WERI-Rb-1 (cell line): Measurements from ENCODE around the gene SLC25A31.

Experiments
- DNase-seq: peaks from one replicate; pipeline ENCODE4 v3.0.0-alpha.2; 2020
- H3K27ac ChIP-seq: fragments of 250-450 bp; sonication (Bioruptor Pico); 2 replicates; pipeline ENCODE4 v1.5.1; 2020; ENCODE audit warnings: mild to moderate bottlenecking, moderate library complexity
- H3K27me3 ChIP-seq: fragments of 250-450 bp; sonication (Bioruptor Pico); 2 replicates; pipeline ENCODE4 v1.5.1; 2021; ENCODE audit warnings: mild to moderate bottlenecking, low read depth, moderate library complexity; ENCODE audit not compliant: insufficient read depth, severe bottlenecking
- H3K36me3 ChIP-seq: fragments of 250-450 bp; sonication (Bioruptor Pico); 2 replicates; pipeline ENCODE4 v1.5.1; 2020; ENCODE audit warnings: mild to moderate bottlenecking, moderate library complexity
- H3K4me3 ChIP-seq: 2 replicates; pipeline ENCODE4 v1.5.1; 2011; ENCODE audit warnings: low read depth, mild to moderate bottlenecking, control low read depth, low read length
- H3K9me3 ChIP-seq: fragments of 250-450 bp; sonication (Bioruptor Pico); 2 replicates; pipeline ENCODE4 v1.5.1; 2021; ENCODE audit warnings: mild to moderate bottlenecking, moderate library complexity; ENCODE audit not compliant: severe bottlenecking
- TF ChIP-seq, protein P1 (sequence below): IDR thresholded peaks from 2 replicates; pipeline ENCODE4 v1.5.1; 2011; ENCODE audit warnings: low read depth, mild to moderate bottlenecking, control low read depth, inconsistent platforms, low read length

Gene SLC25A31

DNA sequence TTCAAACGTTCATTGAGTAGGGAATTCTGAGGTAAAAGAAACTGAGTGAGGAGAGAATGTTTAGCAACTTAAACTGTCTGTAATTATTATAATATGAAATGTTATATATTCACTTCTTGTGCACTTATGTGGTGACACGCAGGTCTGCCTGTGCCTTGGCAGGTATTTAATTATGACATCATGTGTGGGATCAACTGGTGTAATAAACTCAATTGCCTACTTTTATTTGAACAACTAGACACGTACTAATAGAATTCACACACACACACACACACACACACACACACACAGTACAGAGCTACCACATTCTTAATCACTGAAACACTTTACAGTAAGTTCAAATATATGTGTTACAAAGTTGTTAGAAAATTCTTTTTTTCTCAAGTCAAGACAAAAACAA is 20.7 kb upstream of the SLC25A31 start:
- TF ChIP-seq, protein P1, sequence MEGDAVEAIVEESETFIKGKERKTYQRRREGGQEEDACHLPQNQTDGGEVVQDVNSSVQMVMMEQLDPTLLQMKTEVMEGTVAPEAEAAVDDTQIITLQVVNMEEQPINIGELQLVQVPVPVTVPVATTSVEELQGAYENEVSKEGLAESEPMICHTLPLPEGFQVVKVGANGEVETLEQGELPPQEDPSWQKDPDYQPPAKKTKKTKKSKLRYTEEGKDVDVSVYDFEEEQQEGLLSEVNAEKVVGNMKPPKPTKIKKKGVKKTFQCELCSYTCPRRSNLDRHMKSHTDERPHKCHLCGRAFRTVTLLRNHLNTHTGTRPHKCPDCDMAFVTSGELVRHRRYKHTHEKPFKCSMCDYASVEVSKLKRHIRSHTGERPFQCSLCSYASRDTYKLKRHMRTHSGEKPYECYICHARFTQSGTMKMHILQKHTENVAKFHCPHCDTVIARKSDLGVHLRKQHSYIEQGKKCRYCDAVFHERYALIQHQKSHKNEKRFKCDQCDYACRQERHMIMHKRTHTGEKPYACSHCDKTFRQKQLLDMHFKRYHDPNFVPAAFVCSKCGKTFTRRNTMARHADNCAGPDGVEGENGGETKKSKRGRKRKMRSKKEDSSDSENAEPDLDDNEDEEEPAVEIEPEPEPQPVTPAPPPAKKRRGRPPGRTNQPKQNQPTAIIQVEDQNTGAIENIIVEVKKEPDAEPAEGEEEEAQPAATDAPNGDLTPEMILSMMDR = no peak
- no peaks in the 10 kb centered on the region for H3K9me3 ChIP-seq
- no peaks in the 10 kb centered on the region for H3K27me3 ChIP-seq
- DNase-seq = no peak
- H3K36me3 ChIP-seq = peaks cover 5% of the 10 kb centered on the region
- H3K4me3 ChIP-seq = no peak overlapping the region
- H3K27ac ChIP-seq = no peak overlapping the region

DNA sequence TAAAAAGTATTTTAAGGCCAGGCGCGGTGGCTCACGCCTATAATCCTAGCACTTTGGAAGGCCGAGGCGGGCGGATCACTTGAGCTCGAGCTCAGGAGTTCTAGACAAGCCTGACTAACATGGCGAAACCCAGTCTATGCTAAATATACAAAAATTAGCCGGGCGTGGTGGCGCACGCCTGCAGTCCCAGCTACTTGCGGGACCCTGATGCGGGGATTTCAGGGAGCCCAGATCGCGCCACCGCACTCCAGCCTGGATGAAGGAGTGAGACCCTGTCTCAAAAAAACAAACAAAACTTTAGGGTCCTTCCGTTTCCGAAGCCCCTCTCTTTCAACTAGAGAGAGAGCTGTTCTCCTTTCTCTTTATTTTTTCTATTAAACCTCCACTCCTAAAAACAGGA is 1.2 kb downstream of the SLC25A31 start:
- DNase-seq = no peak
- no peak overlapping the region for H3K4me3 ChIP-seq
- no peaks in the 10 kb centered on the region for H3K27me3 ChIP-seq
- TF ChIP-seq, protein P1 = no peak
- H3K27ac ChIP-seq = no peak overlapping the region
- H3K36me3 ChIP-seq = no peaks in the 10 kb centered on the region
- H3K9me3 ChIP-seq = no peaks in the 10 kb centered on the region

DNA sequence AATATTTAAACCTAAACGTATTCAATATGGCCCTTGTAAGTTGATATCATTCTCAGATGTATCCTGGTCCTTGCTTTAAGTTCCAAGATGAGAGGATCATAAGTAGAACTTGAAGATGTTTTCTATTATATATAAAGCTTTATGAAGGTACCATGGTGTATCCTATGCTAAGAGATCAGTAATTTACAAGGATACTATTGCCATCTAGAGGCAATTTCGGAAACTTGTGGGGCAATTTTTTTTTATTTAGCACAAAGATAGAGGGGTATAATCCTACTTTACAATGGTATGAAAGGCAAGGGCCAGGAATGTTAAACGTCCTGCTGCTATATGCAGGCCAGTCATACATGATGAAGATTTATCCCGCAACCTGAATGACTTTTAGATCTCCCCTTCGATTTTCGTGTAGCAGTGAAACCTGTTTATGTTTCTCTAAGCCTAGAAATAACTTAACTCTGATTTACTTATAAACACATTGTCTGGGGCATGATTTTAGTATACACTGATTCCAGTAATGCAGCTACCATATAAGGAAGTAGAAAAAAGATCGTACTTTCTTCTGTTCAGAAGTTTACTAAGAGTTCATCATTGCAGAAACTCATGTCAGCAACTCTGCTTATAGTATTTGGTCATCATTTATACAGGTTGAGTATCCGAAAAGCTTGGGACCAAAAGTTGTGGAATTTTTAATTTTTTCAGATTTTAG is 2.6 kb downstream of the SLC25A31 start:
- H3K9me3 ChIP-seq = no peaks in the 10 kb centered on the region
- no peak for DNase-seq
- H3K27ac ChIP-seq = no peak overlapping the region
- TF ChIP-seq, protein P1 = no peak
- no peaks in the 10 kb centered on the region for H3K36me3 ChIP-seq
- H3K27me3 ChIP-seq = no peaks in the 10 kb centered on the region
- no peak overlapping the region for H3K4me3 ChIP-seq

DNA sequence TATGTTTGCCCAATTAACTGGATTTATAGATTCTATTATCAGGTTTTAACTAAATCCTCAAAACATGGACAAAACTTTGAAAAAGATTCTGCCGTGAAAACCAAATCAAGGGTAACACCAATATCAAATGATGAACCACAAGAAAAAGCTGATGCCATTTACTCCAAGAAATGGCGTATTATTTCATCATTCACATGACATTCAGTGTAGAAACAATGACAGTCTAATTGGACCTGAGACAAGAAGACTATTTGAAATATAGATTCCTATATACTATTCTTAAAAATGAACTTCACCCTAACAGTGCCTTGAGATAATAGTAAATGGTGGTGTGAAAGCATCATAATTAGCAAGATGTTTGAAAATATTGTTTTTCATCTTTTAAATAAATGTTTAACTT is 4.8 kb downstream of the SLC25A31 start:
- Histone ChIP-seq H3K27ac (no peak overlapping the region), H3K4me3 (no peak overlapping the region), H3K9me3 (no peaks in the 10 kb centered on the region), H3K27me3 (no peaks in the 10 kb centered on the region), H3K36me3 (no peaks in the 10 kb centered on the region)
- no peak for DNase-seq
- TF ChIP-seq, protein P1 = no peak

DNA sequence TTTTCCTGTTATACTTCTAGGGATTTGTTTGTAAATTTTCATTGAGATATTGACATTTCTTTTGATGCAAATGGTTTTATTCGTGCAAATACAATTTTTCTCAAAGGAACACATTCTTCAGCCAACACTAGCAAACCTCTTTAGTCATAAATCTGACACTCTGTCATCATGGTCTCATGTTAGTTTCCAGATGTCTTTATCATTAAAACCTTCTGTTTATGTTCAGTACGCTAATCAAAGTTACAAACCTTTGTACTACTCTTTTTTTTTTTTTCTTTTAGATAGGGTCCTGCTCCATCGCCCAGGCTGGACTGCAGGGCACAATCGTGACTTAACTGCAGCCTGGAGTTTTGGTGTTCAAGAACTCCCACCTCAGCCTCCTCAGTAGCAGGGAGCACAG is 7.1 kb downstream of the SLC25A31 start:
- H3K36me3 ChIP-seq = no peaks in the 10 kb centered on the region
- TF ChIP-seq, protein P1 = no peak
- no peaks in the 10 kb centered on the region for H3K9me3 ChIP-seq
- no peak overlapping the region for H3K4me3 ChIP-seq
- H3K27ac ChIP-seq = no peak overlapping the region
- no peaks in the 10 kb centered on the region for H3K27me3 ChIP-seq
- no peak for DNase-seq

DNA sequence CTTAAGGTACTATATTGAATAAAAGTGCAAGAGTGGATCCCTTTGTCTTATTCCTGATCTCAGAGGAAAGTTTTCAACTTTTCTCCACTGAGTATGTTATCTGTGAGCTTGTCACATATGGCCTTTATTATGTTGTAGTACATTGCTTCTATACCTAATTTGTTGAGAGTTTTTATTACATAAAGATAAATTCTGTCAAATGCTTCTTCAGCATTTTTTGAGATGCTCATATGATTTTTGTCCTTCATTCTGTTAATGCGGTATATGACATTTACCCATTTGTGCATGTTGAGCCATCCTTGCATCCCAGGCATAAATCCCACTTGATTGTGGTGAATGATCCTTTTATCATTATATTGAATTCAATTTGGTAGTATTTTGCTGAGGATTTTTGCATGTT is 11.0 kb downstream of the SLC25A31 start:
- Histone ChIP-seq H3K27ac (no peak overlapping the region), H3K27me3 (no peaks in the 10 kb centered on the region), H3K4me3 (no peak overlapping the region), H3K9me3 (no peaks in the 10 kb centered on the region), H3K36me3 (no peaks in the 10 kb centered on the region)
- DNase-seq = no peak
- TF ChIP-seq, protein P1 = no peak
